HCT116 (cell line): ENCODE measurements around the gene REEP3. TPM values are rescaled to one million over a fixed set of nuclear protein-coding genes. Genes with fewer than 3 reads are reported as not detected.

Experiments
- ATAC-seq: fragments of 200-7000 bp; cut with Tn5 transposase; 2 replicates; pipeline ENCODE4 v1.9.1; 2020; ENCODE audit warnings: mild to moderate bottlenecking, moderate library complexity
- BruUV-seq: library from RNA; stranded (reverse); fragments of 400-500 nt; replicated peaks from 2 replicates; lab custom pipeline; 2021; lab: Mats Ljungman, UMichigan
- CTCF ChIA-PET: fragments of 300-600 bp; sonication (Branson Sonifier 250); formaldehyde crosslinking; loops from one replicate; lab custom pipeline; 2021; ENCODE audit warnings: antibody characterized with exemption; lab: Charles Lee
- POLR2A ChIA-PET: fragments of 300-600, 350-600 bp; sonication (Branson Sonifier 250); formaldehyde crosslinking; loops from one replicate; lab custom pipeline; 2021; ENCODE audit warnings: antibody characterized with exemption; lab: Charles Lee
- RAD21 ChIA-PET, 2 experiments: fragments of 300-600 bp; sonication (Branson Sonifier 250); formaldehyde crosslinking; loops; one replicate each; lab custom pipeline; 2023; ENCODE audit warnings: low total read pairs in 2 of 2; ENCODE audit not compliant: uncharacterized antibody in 2 of 2, unreplicated experiment in 2 of 2, low non-redundant PET in 1 of 2; lab: Charles Lee
- DNase-seq: peaks from one replicate; pipeline ENCODE4 v3.0.0-alpha.2; 2010; ENCODE audit warnings: low read depth, low spot score
- H2AFZ ChIP-seq: fragments of 200-600 bp; shearing (Covaris generic), sonication (generic); 2 replicates; pipeline ENCODE4 v1.6.1; 2017; ENCODE audit warnings: low read depth, mixed run types, mixed read lengths, antibody characterized with exemption, low read length; ENCODE audit not compliant: poor library complexity, severe bottlenecking
- H3K27ac ChIP-seq: 2 replicates; pipeline ENCODE4 v1.5.1; 2012; ENCODE audit warnings: low read depth, low read length
- H3K27me3 ChIP-seq: fragments of 200-600 bp; sonication (generic); 2 replicates; pipeline ENCODE4 v1.6.1; 2016; ENCODE audit warnings: mixed run types, low read length, mixed read lengths; ENCODE audit not compliant: insufficient read depth
- H3K36me3 ChIP-seq, 2 experiments: fragments of 200-500 bp in 1 of 2; fragments of 200-600 bp in 1 of 2; sonication (Bioruptor generic) in 1 of 2; sonication (generic) in 1 of 2; 2 replicates each; pipeline versions ENCODE4 v1.5.1 to v1.6.1; 2014 to 2016; ENCODE audit warnings: low read length in 2 of 2, inconsistent platforms in 1 of 2, mixed read lengths in 1 of 2, mixed run types in 1 of 2; ENCODE audit not compliant: insufficient read depth in 2 of 2, control insufficient read depth in 1 of 2
- H3K4me1 ChIP-seq, 2 experiments: fragments of 200-600 bp in 1 of 2; sonication (generic) in 1 of 2; 2 replicates each; pipeline versions ENCODE4 v1.5.1 to v1.6.1; 2012 to 2017; ENCODE audit warnings: low read length in 2 of 2, inconsistent platforms in 1 of 2, mild to moderate bottlenecking in 1 of 2, mixed read lengths in 1 of 2, mixed run types in 1 of 2, moderate library complexity in 1 of 2; ENCODE audit not compliant: insufficient read depth in 2 of 2, control insufficient read depth in 1 of 2
- H3K4me2 ChIP-seq: fragments of 200-600 bp; sonication (generic); 2 replicates; pipeline ENCODE4 v1.6.1; 2017; ENCODE audit warnings: mixed run types, low read length, mixed read lengths
- H3K4me3 ChIP-seq, 2 experiments: fragments of 200-600 bp in 1 of 2; sonication (generic) in 1 of 2; replicated peaks in 1 of 2; 2 replicates each; pipeline ENCODE4 v1.5.1; 2011 to 2016; ENCODE audit warnings: low read length in 2 of 2, control low read depth in 1 of 2, low read depth in 1 of 2, mild to moderate bottlenecking in 1 of 2, mixed read lengths in 1 of 2, mixed run types in 1 of 2
- H3K79me2 ChIP-seq: fragments of 200-600 bp; sonication (generic); 2 replicates; pipeline ENCODE4 v1.6.1; 2017; ENCODE audit warnings: mild to moderate bottlenecking, mixed run types, low read length, moderate library complexity, mixed read lengths; ENCODE audit not compliant: insufficient read depth
- H3K9ac ChIP-seq: fragments of 200-600 bp; sonication (generic); 2 replicates; pipeline ENCODE4 v1.6.1; 2016; ENCODE audit warnings: low read length, mixed read lengths
- H3K9me2 ChIP-seq: fragments of 200-600 bp; sonication (generic), shearing (Covaris generic); 2 replicates; pipeline ENCODE4 v1.6.1; 2017; ENCODE audit warnings: mixed run types, mild to moderate bottlenecking, moderate library complexity; ENCODE audit not compliant: insufficient read depth
- H3K9me3 ChIP-seq, 2 experiments: fragments of 200-500 bp in 1 of 2; fragments of 200-600 bp in 1 of 2; sonication (Bioruptor generic) in 1 of 2; sonication (generic) in 1 of 2; 2 replicates each; pipeline ENCODE4 v1.6.1; 2014 to 2017; ENCODE audit warnings: low read length in 2 of 2, mixed read lengths in 2 of 2, inconsistent platforms in 1 of 2, low read depth in 1 of 2, mild to moderate bottlenecking in 1 of 2, mixed run types in 1 of 2, moderate library complexity in 1 of 2; ENCODE audit not compliant: control insufficient read depth in 1 of 2, insufficient read depth in 1 of 2
- H4K20me1 ChIP-seq: fragments of 200-600 bp; sonication (generic), shearing (Covaris generic); 2 replicates; pipeline ENCODE4 v1.6.1; 2017; ENCODE audit warnings: mixed run types, mild to moderate bottlenecking, moderate library complexity; ENCODE audit not compliant: insufficient read depth
- ATF3 ChIP-seq: IDR thresholded peaks from 2 replicates; pipeline ENCODE4 v1.6.1; 2012
- CBX3 ChIP-seq: IDR thresholded peaks from 2 replicates; pipeline ENCODE4 v1.6.1; 2012; ENCODE audit warnings: low read depth
- FOSL1 ChIP-seq: IDR thresholded peaks from 2 replicates; pipeline ENCODE4 v1.6.1; 2012; ENCODE audit warnings: low read depth
- RAD21 ChIP-seq: IDR thresholded peaks from 2 replicates; pipeline ENCODE4 v1.6.1; 2012; ENCODE audit warnings: low read depth, mild to moderate bottlenecking
- REST ChIP-seq: IDR thresholded peaks from 2 replicates; pipeline ENCODE4 v1.6.1; 2012; ENCODE audit warnings: low read depth
- SP1 ChIP-seq: IDR thresholded peaks from 2 replicates; pipeline ENCODE4 v1.6.1; 2012; ENCODE audit warnings: low read depth
- TCF7L2 ChIP-seq: IDR thresholded peaks from 2 replicates; pipeline ENCODE4 v1.7.0; 2011; ENCODE audit warnings: borderline replicate concordance, inconsistent platforms; ENCODE audit not compliant: insufficient read depth, insufficient read length; ENCODE audit errors: extremely low read depth
- YY1 ChIP-seq: IDR thresholded peaks from 2 replicates; pipeline ENCODE4 v1.6.1; 2011; ENCODE audit warnings: low read length, low read depth, moderate library complexity, mild to moderate bottlenecking; ENCODE audit not compliant: insufficient replicate concordance; ENCODE audit errors: extremely low read depth
- ZBTB33 ChIP-seq: IDR thresholded peaks from 2 replicates; pipeline ENCODE4 v1.6.1; 2011; ENCODE audit warnings: mild to moderate bottlenecking, low read length, moderate library complexity; ENCODE audit not compliant: insufficient replicate concordance; ENCODE audit errors: extremely low read depth
- intact Hi-C: fragments of 100-400 bp; cut with micrococcal nuclease; formaldehyde crosslinking; loops from 2 replicates; pipeline ENCODE4 v1.10.0; 2022
- total RNA-seq: library from RNA; stranded (reverse); gene quantifications from one replicate; pipeline ENCODE4 v1.2.1, GENCODE V29; 2021; ENCODE audit not compliant: unreplicated experiment

Gene REEP3
- total RNA-seq, 1 experiment from 2014 or later = 41.3 TPM

DNA sequence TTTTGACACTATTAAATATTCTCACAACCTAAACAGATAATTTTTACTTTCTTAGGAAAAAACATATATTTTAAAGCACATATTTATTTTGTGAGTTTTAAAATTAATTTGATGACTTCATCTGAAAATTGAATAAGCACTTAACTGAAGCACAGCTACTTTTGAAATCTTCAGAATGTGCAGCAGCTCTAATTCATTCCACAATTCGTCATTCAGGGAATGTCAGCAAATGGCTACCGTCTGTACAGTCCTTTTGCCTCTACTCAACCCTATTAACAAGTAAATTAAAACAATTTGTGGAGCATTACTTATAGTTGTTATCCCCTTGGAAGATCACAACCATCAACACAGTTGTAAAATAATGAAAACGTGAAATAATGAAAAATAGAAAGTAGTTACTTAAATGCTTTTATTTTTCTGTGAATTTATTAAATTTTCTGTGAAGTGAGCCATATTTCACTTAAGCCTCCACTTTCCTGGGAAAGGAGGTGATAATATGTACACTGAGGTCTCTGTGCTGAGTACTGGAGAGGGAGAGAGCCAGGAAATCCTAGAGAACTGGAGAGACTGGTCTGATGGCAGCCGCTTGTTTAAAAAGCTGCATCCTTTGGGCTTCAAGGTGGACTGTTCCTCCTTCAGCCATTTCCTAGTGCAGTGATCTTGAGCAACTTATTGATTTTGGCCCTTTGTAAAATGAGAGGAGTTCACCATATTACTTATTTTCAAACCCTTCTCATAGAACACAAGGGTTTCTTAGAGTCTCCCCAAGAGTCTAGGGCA, 70.6 kb downstream of the REEP3 start:
- POLR2A ChIA-PET = no interaction called here
- RAD21 ChIA-PET = no interaction called here

More for the DNA sequence above, 70.6 kb downstream of the REEP3 start:
- CTCF ChIA-PET = no interaction called here
- Histone ChIP-seq H2AFZ (no peak overlapping the region), H3K4me3 (no peak overlapping the region), H3K27me3 (no peaks in the 10 kb centered on the region), H4K20me1 (no peaks in the 10 kb centered on the region), H3K4me1 (peaks cover 2 to 6% of the 10 kb centered on the region in 2 experiments), H3K9me2 (no peaks in the 10 kb centered on the region), H3K36me3 (peaks cover 0 to 2% of the 10 kb centered on the region in 2 experiments; a peak in 2 of 4 replicates), H3K27ac (no peak overlapping the region), H3K79me2 (peaks cover 20% of the 10 kb centered on the region), H3K9me3 (no peaks in the 10 kb centered on the region), H3K9ac (no peak overlapping the region), H3K4me2 (no peak overlapping the region)
- ATAC-seq (no peak), DNase-seq (no peak)
- intact Hi-C loops = no loop called here
- no peak for TF ChIP-seq TCF7L2
- no peak for TF ChIP-seq CBX3
- no peak for TF ChIP-seq REST
- no peak for TF ChIP-seq RAD21
- no peak for TF ChIP-seq YY1
- no peak for TF ChIP-seq ZBTB33
- no peak for TF ChIP-seq FOSL1
- no peak for TF ChIP-seq SP1
- no peak for TF ChIP-seq ATF3
- BruUV-seq = no TSS peak
